Measurements from ENCODE around the gene VPS9D1.

The VPS9D1 gene

GRCh38 chr16:89720813-89721545 lies at the start of gene VPS9D1, which contains the start of gene ZNF276:
Gene VPS9D1 (minus strand): TSS chr16:89720898. CDS start chr16:89720861, 37 bp downstream.
Gene ZNF276 (plus strand): TSS chr16:89721537. CDS start chr16:89721641, 104 bp downstream.
- peak; percentile 71 for DNase-seq

GRCh38 chr16:89770367-89770766 lies 49.7 kb upstream of the VPS9D1 start:
- DNase-seq = no peak

- no peak for DNase-seq
These were observed 44.7 kb upstream of the VPS9D1 start for GRCh38 chr16:89765292-89765830.

GRCh38 chr16:89764711-89765201 lies 44.1 kb upstream of the VPS9D1 start:
- no peak for DNase-seq

GRCh38 chr16:89761304-89761922 lies 40.7 kb upstream of the VPS9D1 start:
- DNase-seq = no peak

GRCh38 chr16:89759746-89760340 lies 39.1 kb upstream of the VPS9D1 start:
- DNase-seq = no peak

- no peak for DNase-seq
These were observed 28.9 kb upstream of the VPS9D1 start for GRCh38 chr16:89749637-89750036.

- no peak for DNase-seq
These were observed 28.2 kb upstream of the VPS9D1 start for GRCh38 chr16:89748921-89749320.

GRCh38 chr16:89748076-89748475 lies 27.4 kb upstream of the VPS9D1 start:
- no peak for DNase-seq

GRCh38 chr16:89746043-89746442 lies 25.3 kb upstream of the VPS9D1 start:
- no peak for DNase-seq

- DNase-seq = no peak
These were observed 24.1 kb upstream of the VPS9D1 start for GRCh38 chr16:89744813-89745212.

- DNase-seq = no peak
These were observed 22.2 kb upstream of the VPS9D1 start for GRCh38 chr16:89742948-89743347.

GRCh38 chr16:89741342-89742014 lies 20.8 kb upstream of the VPS9D1 start:
- DNase-seq = no peak

GRCh38 chr16:89739383-89739782 lies 18.7 kb upstream of the VPS9D1 start:
- DNase-seq = no peak

GRCh38 chr16:89738538-89739317 lies 18.0 kb upstream of the VPS9D1 start:
- no peak for DNase-seq

- no peak for DNase-seq
These were observed 17.3 kb upstream of the VPS9D1 start for GRCh38 chr16:89738072-89738377.

GRCh38 chr16:89737341-89738071 lies 16.8 kb upstream of the VPS9D1 start:
- no peak for DNase-seq

GRCh38 chr16:89736554-89736953 lies 15.9 kb upstream of the VPS9D1 start:
- DNase-seq = no peak

GRCh38 chr16:89733792-89734191 lies 13.1 kb upstream of the VPS9D1 start:
- DNase-seq = no peak

- DNase-seq = no peak
These were observed 12.6 kb upstream of the VPS9D1 start for GRCh38 chr16:89733322-89733721.

GRCh38 chr16:89732918-89733242 lies 12.2 kb upstream of the VPS9D1 start:
- no peak for DNase-seq
